Measurements from ENCODE around the gene JAG2. TPM values are rescaled to one million over a fixed set of nuclear protein-coding genes. Genes with fewer than 3 reads are reported as not detected.

The JAG2 gene
- total RNA-seq, 3 donors from 2014 or later (not counting 1 experiment from before 2014, with no cell fraction given): 3.5 to 6.6 (median 6.1) TPM

- intact Hi-C loops (cut with micrococcal nuclease): no loop called here
- no peaks in the 10 kb centered on the region for H3K36me3 Mint-ChIP-seq
- no peak overlapping the region for H3K27ac ChIP-seq (ENCODE audit: low read length)
Measured at GRCh38 chr14:105118646-105119407, 49.7 kb downstream of the JAG2 start.

GRCh38 chr14:105117710-105118385 lies 50.7 kb downstream of the JAG2 start:
- Histone ChIP-seq H3K4me3 (ENCODE audit: low read length) (no peak overlapping the region), H3K27me3 (ENCODE audit: control insufficient read depth, insufficient read depth, low read length) (no peaks in the 10 kb centered on the region), H3K27ac (ENCODE audit: low read length) (no peak overlapping the region), H3K9me3 (ENCODE audit: control insufficient read depth, insufficient read depth, low read length) (peaks cover 3% of the 10 kb centered on the region), H3K4me1 (ENCODE audit: control insufficient read depth, insufficient read depth, low read length) (no peaks in the 10 kb centered on the region), H3K36me3 (ENCODE audit: control insufficient read depth, insufficient read depth, low read length) (no peaks in the 10 kb centered on the region)
- intact Hi-C loops (cut with micrococcal nuclease): no loop called here
- ATAC-seq (no peak), DNase-seq (no peak)
- Mint-ChIP-seq H3K9me3 (no peaks in the 10 kb centered on the region), H3K27ac (no peak overlapping the region), H3K4me3 (no peak overlapping the region), H3K27me3 (ENCODE audit: low read depth in 2 of 2) (peaks cover 9 to 18% of the 10 kb centered on the region in 2 donors), H3K36me3 (no peaks in the 10 kb centered on the region), H3K4me1 (no peaks in the 10 kb centered on the region)
- 90% methylated on average over 7 of the region's 7 CpGs for WGBS (ENCODE audit: insufficient coverage)
- TF ChIP-seq, protein P1, sequence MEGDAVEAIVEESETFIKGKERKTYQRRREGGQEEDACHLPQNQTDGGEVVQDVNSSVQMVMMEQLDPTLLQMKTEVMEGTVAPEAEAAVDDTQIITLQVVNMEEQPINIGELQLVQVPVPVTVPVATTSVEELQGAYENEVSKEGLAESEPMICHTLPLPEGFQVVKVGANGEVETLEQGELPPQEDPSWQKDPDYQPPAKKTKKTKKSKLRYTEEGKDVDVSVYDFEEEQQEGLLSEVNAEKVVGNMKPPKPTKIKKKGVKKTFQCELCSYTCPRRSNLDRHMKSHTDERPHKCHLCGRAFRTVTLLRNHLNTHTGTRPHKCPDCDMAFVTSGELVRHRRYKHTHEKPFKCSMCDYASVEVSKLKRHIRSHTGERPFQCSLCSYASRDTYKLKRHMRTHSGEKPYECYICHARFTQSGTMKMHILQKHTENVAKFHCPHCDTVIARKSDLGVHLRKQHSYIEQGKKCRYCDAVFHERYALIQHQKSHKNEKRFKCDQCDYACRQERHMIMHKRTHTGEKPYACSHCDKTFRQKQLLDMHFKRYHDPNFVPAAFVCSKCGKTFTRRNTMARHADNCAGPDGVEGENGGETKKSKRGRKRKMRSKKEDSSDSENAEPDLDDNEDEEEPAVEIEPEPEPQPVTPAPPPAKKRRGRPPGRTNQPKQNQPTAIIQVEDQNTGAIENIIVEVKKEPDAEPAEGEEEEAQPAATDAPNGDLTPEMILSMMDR (IDR thresholded peaks at IDR 0.05): no peak

More at GRCh38 chr14:105118646-105119407, 49.7 kb downstream of the JAG2 start:
- Mint-ChIP-seq H3K9me3 (no peaks in the 10 kb centered on the region), H3K27ac (no peak overlapping the region), H3K27me3 (ENCODE audit: low read depth in 2 of 2) (peaks cover 10 to 27% of the 10 kb centered on the region in 2 donors), H3K4me3 (no peak overlapping the region), H3K4me1 (no peaks in the 10 kb centered on the region)
- H3K4me3 ChIP-seq (ENCODE audit: low read length): no peak overlapping the region
- WGBS (ENCODE audit: insufficient coverage): 36% methylated on average over 11 of the region's 11 CpGs
- DNase-seq (no peak), ATAC-seq (no peak)
- no peaks in the 10 kb centered on the region for H3K27me3 ChIP-seq (ENCODE audit: control insufficient read depth, insufficient read depth, low read length)
- no peaks in the 10 kb centered on the region for H3K36me3 ChIP-seq (ENCODE audit: control insufficient read depth, insufficient read depth, low read length)
- TF ChIP-seq, protein P1 (IDR thresholded peaks at IDR 0.05): no peak
- H3K9me3 ChIP-seq (ENCODE audit: control insufficient read depth, insufficient read depth, low read length): peaks cover 3% of the 10 kb centered on the region
- no peaks in the 10 kb centered on the region for H3K4me1 ChIP-seq (ENCODE audit: control insufficient read depth, insufficient read depth, low read length)

DNA sequence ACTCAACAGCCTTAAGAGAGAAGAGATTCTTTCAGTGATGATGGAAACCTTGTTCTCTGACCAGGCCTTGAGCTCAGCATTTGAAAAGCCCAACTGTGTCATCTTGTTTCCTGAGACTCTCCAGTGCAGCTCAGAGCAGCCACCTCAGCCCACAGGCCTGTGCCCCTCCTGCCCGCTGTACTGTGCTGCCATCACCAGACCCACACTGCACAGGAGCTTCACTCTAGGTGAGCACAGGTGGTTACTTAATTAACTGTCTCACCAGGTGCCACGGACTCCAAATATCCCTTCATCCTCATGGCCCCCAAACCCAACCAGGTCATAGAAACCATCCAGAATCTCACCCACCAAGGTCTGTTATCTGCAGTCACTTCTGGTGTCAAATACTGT lies 51.3 kb downstream of the JAG2 start:
- H3K27me3 Mint-ChIP-seq (ENCODE audit: low read depth in 2 of 2): peaks cover 6 to 12% of the 10 kb centered on the region in 2 donors
- no peak overlapping the region for H3K27ac ChIP-seq (ENCODE audit: low read length)

More for the DNA sequence above, 51.3 kb downstream of the JAG2 start:
- no peaks in the 10 kb centered on the region for H3K27me3 ChIP-seq (ENCODE audit: control insufficient read depth, insufficient read depth, low read length)
- ATAC-seq (no peak), DNase-seq (no peak)
- H3K4me1 Mint-ChIP-seq: no peaks in the 10 kb centered on the region
- intact Hi-C loops (cut with micrococcal nuclease): no loop called here
- H3K9me3 ChIP-seq (ENCODE audit: control insufficient read depth, insufficient read depth, low read length): peaks cover 2% of the 10 kb centered on the region
- H3K27ac Mint-ChIP-seq: no peak overlapping the region
- no peaks in the 10 kb centered on the region for H3K36me3 ChIP-seq (ENCODE audit: control insufficient read depth, insufficient read depth, low read length)
- H3K4me3 ChIP-seq (ENCODE audit: low read length): no peak overlapping the region
- TF ChIP-seq, protein P1 (IDR thresholded peaks at IDR 0.05): no peak
- H3K36me3 Mint-ChIP-seq: no peaks in the 10 kb centered on the region
- 87% methylated on average over 2 of the region's 2 CpGs for WGBS (ENCODE audit: insufficient coverage)
- H3K9me3 Mint-ChIP-seq: no peaks in the 10 kb centered on the region
- no peak overlapping the region for H3K4me3 Mint-ChIP-seq
- no peaks in the 10 kb centered on the region for H3K4me1 ChIP-seq (ENCODE audit: control insufficient read depth, insufficient read depth, low read length)

Data from natural killer cell (primary cell).